LNCAP (cell line): Measurements from ENCODE around the gene UBR4.

ENCODE experiments used
- CTCF ChIP-seq: fragments of 450-650 bp; IDR thresholded peaks from 2 replicates; pipeline ENCODE4 v1.5.1; 2017; ENCODE audit warnings: mild to moderate bottlenecking

Gene UBR4

DNA sequence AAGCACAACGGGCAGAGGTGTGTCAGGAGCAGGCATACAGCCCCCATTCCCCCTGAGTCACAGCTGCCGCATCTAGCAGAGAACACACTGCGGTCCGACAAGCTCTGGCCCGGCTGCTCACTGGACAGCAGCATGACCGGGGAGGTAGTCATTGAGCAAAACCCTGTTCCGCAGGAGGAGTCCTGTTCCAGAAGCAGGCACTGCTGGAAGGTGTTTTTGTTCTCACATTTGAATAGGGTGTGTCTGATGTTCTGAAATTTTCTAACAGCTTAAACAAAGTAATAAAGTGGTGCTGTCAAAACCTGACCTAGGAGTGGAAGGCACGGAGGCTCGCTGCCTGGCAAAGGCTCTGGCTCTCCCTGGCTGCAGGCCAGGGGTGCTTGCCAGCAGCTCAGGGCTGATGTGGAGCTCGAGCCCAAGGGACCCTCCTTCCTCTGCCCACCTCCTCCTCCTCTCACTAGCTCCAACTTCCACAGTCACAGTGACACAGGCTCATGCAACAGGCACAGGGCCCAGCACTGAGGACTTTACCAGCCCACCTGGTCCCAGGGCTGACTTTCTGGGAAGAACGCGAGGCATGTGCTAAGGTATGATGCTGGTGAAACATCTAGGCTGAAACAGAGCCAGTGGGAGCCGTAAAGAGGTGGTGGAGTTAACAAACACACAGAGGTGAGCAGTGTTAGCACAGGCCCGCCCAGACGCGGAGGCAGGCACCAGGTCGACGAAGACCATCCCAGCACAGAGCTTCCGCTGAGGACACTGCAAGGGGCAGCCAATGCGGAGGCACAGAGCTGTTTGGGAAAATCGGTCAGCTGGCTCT is 135.0 kb downstream of the UBR4 start:
- no peak for TF ChIP-seq CTCF

GRCh38 chr1:19074361-19074901 is 135.6 kb downstream of the UBR4 start:
- no peak for TF ChIP-seq CTCF

DNA sequence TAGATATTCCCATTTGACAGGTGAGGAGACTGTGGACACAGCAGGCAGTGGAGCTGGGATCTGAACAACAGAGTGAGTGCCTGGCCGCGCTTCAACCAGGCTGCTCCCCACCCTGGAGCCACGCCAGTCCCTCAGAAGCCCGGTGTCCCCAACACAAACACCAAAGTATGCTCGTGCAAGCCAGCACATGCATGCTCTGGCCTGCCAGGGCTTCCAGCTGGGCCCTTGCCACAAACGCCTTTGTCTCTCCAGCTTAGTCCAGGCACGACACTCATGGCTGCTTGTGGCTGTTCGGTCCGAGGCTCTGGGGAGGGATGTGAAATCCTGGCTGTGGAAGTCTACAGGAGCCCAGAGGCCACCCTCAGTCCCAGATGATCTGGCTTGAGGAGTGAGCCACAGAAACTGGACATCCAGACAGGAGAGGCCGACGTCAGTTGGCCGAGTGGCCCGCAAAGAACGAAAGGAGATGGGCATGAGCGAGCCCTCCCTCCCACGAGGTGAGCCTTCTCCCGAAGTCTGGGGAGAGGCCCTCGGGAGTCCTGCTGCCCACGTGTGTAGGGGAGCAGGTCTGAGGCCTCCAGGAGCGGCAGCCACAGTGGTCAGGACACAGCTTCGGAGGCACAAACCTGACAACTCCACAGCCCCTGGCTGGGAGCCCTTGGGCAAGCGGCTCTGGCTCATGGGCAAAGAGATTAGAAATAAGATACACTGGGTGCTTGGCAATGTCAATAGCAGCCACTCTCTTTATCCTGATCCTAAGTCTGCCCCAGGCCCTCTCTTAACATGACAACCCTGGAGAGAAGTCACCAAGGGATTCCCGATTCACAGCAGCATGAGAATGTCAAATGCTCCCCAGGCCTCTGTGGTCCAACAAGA is 136.5 kb downstream of the UBR4 start:
- no peak for TF ChIP-seq CTCF

- TF ChIP-seq CTCF = no peak
These were observed 137.6 kb downstream of the UBR4 start for GRCh38 chr1:19072285-19072981.

DNA sequence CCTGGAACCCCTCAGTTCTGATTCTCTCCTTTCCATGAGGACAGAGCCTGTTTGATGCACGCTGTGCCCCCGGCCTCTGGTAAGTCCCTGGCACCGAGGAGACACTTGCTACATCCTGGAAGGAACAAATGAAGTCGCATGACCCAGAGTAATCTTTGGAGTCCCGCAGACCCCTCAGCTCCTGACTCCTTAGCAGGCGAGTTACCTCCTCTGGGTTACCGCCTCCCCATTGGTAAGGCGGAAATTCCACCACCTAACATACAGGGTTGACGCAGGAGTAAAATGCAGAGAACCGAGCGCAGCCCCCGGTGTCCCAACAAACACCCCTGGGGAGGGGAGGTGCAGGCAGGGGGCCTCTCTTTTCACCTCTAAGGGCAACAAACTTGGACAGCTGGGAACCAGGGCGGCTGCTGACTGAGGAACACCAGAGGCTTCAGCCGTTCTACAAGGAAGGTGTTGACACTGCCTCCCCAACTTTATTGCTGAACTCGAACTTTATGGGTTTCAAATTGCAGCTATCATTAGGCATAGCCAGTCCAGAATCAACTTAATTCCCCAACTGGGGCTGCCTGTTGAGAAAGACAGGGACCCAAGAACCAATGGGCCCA is 138.3 kb downstream of the UBR4 start:
- TF ChIP-seq CTCF = no peak

- TF ChIP-seq CTCF = no peak
These were observed 139.0 kb downstream of the UBR4 start for GRCh38 chr1:19070891-19071621.
